ENCODE results near the gene NDUFAF2.
A peak's percentile ranks its signal among the peaks of the same experiment; 100 is the strongest.
"Not testable (repeated sequence)": the region's sequence is repeated elsewhere in the genome, so short reads cannot be mapped to it uniquely, and the experiment has no call there.

Gene NDUFAF2

GRCh38 chr5:60944904-60945812 is at the start of gene NDUFAF2, which contains the start of gene ERCC8:
Gene NDUFAF2 (plus strand): TSS chr5:60945205. CDS start chr5:60945256, 51 bp downstream.
Gene ERCC8 (minus strand): TSS chr5:60945070. CDS start chr5:60945008, 62 bp downstream.
- DNase-seq = peak; percentile 93

- DNase-seq = no peak
These were observed 48.0 kb upstream of the NDUFAF2 start for GRCh38 chr5:60896991-60897390.

- no peak for DNase-seq
These were observed 41.6 kb upstream of the NDUFAF2 start for GRCh38 chr5:60903356-60903755.

- no peak for DNase-seq
These were observed 28.4 kb upstream of the NDUFAF2 start for GRCh38 chr5:60916646-60917045.

- no peak for DNase-seq
These were observed 26.5 kb upstream of the NDUFAF2 start for GRCh38 chr5:60918466-60918865.

- DNase-seq = no peak
These were observed 17.6 kb upstream of the NDUFAF2 start for GRCh38 chr5:60927450-60927849.

- peak; percentile 10 for DNase-seq
These were observed 16.0 kb upstream of the NDUFAF2 start for GRCh38 chr5:60929024-60929423.

GRCh38 chr5:60943624-60944023 is 1.4 kb upstream of the NDUFAF2 start:
- peak; percentile 76 for DNase-seq

- DNase-seq = no peak
These were observed 795 bp downstream of the NDUFAF2 start for GRCh38 chr5:60945813-60946187.

GRCh38 chr5:60948738-60949137 is 3.7 kb downstream of the NDUFAF2 start:
- DNase-seq = no peak

GRCh38 chr5:60955239-60955638 is 10.2 kb downstream of the NDUFAF2 start:
- DNase-seq = no peak

GRCh38 chr5:60958088-60958487 is 13.1 kb downstream of the NDUFAF2 start:
- DNase-seq = no peak

- no peak for DNase-seq
These were observed 13.7 kb downstream of the NDUFAF2 start for GRCh38 chr5:60958712-60959111.

GRCh38 chr5:60959156-60959555 is 14.2 kb downstream of the NDUFAF2 start:
- peak; percentile 35 for DNase-seq

- DNase-seq = peak; percentile 20
These were observed 15.6 kb downstream of the NDUFAF2 start for GRCh38 chr5:60960591-60960990.

- no peak for DNase-seq
These were observed 16.7 kb downstream of the NDUFAF2 start for GRCh38 chr5:60961685-60962084.

GRCh38 chr5:60972231-60972630 is 27.2 kb downstream of the NDUFAF2 start:
- DNase-seq = peak; percentile 6

GRCh38 chr5:60977956-60978737 is 33.1 kb downstream of the NDUFAF2 start:
- DNase-seq = no peak

- no peak for DNase-seq
These were observed 34.0 kb downstream of the NDUFAF2 start for GRCh38 chr5:60978968-60979367.

GRCh38 chr5:60980511-60980910 is 35.5 kb downstream of the NDUFAF2 start:
- no peak for DNase-seq

- not testable (repeated sequence) for DNase-seq
These were observed 37.1 kb downstream of the NDUFAF2 start for GRCh38 chr5:60982127-60982526.

GRCh38 chr5:60989790-60990189 is 44.8 kb downstream of the NDUFAF2 start:
- DNase-seq = no peak

- no peak for DNase-seq
These were observed 47.9 kb downstream of the NDUFAF2 start for GRCh38 chr5:60992871-60993270.

- DNase-seq = no peak
These were observed 48.4 kb downstream of the NDUFAF2 start for GRCh38 chr5:60993425-60993824.

Measured in suppressor macrophage treated with lipopolysaccharide for 4 hours (primary cell).